A673 (cell line): ENCODE data around the gene SLC3A2.

Source experiments
- CTCF ChIP-seq: fragments of 300-800, 200-600 bp; sonication (generic); conservative IDR thresholded peaks from 2 replicates; pipeline ENCODE4 v1.5.1; 2017; ENCODE audit warnings: low read depth, mild to moderate bottlenecking, antibody characterized with exemption, low read length, moderate library complexity, mixed read lengths
- EZH2 ChIP-seq: fragments of 200-600 bp; sonication (generic); IDR thresholded peaks from 2 replicates; pipeline ENCODE4 v1.6.1; 2017; ENCODE audit warnings: borderline replicate concordance, low read depth, mild to moderate bottlenecking, mixed read lengths, antibody characterized with exemption, low read length; ENCODE audit not compliant: poor library complexity, severe bottlenecking

- no peak for TF ChIP-seq EZH2
- no peak for TF ChIP-seq CTCF
Observed at GRCh38 chr11:62905296-62905695, 24.6 kb downstream of the SLC3A2 start.
